Lower lobe of right lung (tissue), 2 donors: ENCODE results near the gene RLN2. TPM values are rescaled to one million over a fixed set of nuclear protein-coding genes. Genes with fewer than 3 reads are reported as not detected.
"Not testable (repeated sequence)": the region's sequence is repeated elsewhere in the genome, so short reads cannot be mapped to it uniquely, and the experiment has no call there.

ENCODE experiments used
- ATAC-seq, 2 donors: fragments of 200-7000 bp; cut with Tn5 transposase; one replicate each; pipeline ENCODE4 v1.9.1; 2020 to 2022; ENCODE audit warnings: mild to moderate bottlenecking in 2 of 2, moderate library complexity in 2 of 2
- DNase-seq: peaks from one replicate; pipeline ENCODE4 v3.0.0-alpha.2; 2020
- H3K27ac ChIP-seq: fragments of 200-600 bp; one replicate; pipeline ENCODE4 v1.8.0; 2022
- H3K27me3 ChIP-seq: fragments of 200-600 bp; one replicate; pipeline ENCODE4 v1.8.0; 2022; ENCODE audit warnings: low read depth
- H3K36me3 ChIP-seq: fragments of 200-600 bp; one replicate; pipeline ENCODE4 v1.8.0; 2022; ENCODE audit warnings: mild to moderate bottlenecking
- H3K4me1 ChIP-seq: fragments of 200-600 bp; one replicate; pipeline ENCODE4 v1.8.0; 2022
- H3K4me3 ChIP-seq: fragments of 200-600 bp; one replicate; pipeline ENCODE4 v1.8.0; 2022; ENCODE audit warnings: mild to moderate bottlenecking
- H3K9me3 ChIP-seq: fragments of 200-600 bp; one replicate; pipeline ENCODE4 v1.8.0; 2022
- intact Hi-C: fragments of 100-400 bp; cut with DNase I; formaldehyde crosslinking; loops from one replicate; pipeline ENCODE4 v1.11.0; 2022
- long read RNA-seq: library from polyadenylated mRNA; unstranded; transcript quantifications from one replicate; pipeline ENCODE4 v2.0.0, GENCODE V29; 2021
- total RNA-seq: library from RNA; stranded (reverse); fragmentation: NEBNext Ultra II Directional; extraction: Animal tissue kit (Norgen Biotek cat#: 25700); gene quantifications from one replicate; pipeline ENCODE4 v1.2.1, GENCODE V29; 2021
- TF ChIP-seq, protein P1 (sequence below): fragments of 200-600 bp; IDR thresholded peaks from one replicate; pipeline ENCODE4 v1.8.0; 2022; ENCODE audit warnings: antibody characterized with exemption, mild to moderate bottlenecking
- donor health status: DM: no; HTN: yes; CAD: no; lungs with severe emphysema.

The RLN2 gene, protein sequence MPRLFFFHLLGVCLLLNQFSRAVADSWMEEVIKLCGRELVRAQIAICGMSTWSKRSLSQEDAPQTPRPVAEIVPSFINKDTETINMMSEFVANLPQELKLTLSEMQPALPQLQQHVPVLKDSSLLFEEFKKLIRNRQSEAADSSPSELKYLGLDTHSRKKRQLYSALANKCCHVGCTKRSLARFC
- total RNA-seq = 1.3 TPM
- long read RNA-seq, partial matches to known transcripts = 1 of 1 reads
- long read RNA-seq, other reads (novel, unspliced or antisense) = 0 of 1 reads

DNA sequence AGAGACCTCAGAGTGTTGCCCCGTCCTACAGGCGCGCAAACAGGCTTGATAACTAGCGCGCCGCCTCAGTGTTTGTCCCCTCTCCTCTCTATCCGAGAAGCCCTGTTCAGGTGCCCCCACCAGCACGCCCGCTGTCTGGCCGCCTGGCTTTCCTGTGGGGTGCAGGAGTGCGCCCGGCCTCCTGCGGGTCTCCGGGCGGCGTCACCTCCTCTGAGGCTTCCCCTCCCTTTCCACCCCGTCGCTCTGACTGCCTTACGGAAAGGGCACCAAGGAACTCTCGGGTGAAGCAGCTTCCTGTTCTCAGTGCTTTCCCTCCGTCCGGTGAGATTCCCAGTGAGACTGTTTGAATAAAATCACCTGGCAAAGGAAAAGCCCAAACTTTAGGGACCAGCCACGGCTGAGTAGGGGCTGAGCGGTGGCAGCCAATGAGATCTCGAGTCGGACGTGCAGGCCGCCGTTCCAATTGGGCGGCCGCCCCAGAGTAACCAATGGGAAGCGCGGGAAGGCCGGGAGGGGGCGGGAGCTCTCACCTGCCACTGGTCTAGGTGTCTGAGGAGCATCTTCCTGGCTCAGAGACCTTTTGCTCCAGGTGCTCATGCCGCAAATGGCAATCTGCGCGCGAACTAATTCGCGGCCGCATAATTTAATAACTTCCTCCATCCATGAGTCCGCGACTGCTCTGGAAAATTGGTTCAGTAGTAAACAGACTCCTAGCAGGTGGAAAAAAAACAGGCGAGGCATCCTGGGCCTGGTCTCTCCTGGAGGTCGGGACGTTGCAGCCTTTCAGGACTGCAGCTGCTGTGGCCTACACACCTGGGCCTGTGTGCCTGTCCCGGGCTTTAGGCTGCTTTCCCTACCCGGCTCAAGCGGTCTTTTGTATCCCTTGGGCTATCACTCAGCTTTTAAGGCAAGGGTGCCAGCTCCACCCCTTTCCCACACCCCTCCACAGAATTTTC is at the start of gene RLN2:
Gene RLN2 (minus strand): TSS at position 877 of the 956 bp plus-strand sequence. CDS start 136 bp downstream, at position 741.
- H3K4me3 ChIP-seq, DNase-seq, intact Hi-C loops, H3K27ac ChIP-seq, H3K36me3 ChIP-seq, H3K4me1 ChIP-seq, H3K9me3 ChIP-seq, H3K27me3 ChIP-seq: not testable (repeated sequence)
- peak; percentile 99 to 100 for ATAC-seq

DNA sequence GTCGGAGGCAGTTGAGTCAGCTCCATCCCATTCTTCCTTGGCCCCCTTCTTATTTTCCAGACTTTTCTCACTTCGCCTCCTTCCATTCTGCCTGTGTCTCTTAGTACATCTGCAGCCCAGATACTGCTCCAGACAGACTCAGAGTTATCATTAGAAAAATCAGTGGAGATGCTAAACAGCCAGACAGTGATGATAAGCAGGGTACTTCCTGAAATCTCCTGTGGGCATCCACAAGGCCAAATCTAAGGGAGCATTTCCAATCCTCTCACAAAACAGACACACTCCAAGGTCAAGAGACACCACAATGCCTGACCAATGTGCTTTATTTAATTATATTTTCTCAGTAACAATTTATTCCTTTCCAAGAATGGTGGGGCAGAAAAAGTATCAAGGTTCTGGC is 49.7 kb upstream of the RLN2 start:
- no peaks in the 10 kb centered on the region for H3K27me3 ChIP-seq
- no peaks in the 10 kb centered on the region for H3K36me3 ChIP-seq
- no peaks in the 10 kb centered on the region for H3K9me3 ChIP-seq
- intact Hi-C loops = no loop called here
- TF ChIP-seq, protein P1, sequence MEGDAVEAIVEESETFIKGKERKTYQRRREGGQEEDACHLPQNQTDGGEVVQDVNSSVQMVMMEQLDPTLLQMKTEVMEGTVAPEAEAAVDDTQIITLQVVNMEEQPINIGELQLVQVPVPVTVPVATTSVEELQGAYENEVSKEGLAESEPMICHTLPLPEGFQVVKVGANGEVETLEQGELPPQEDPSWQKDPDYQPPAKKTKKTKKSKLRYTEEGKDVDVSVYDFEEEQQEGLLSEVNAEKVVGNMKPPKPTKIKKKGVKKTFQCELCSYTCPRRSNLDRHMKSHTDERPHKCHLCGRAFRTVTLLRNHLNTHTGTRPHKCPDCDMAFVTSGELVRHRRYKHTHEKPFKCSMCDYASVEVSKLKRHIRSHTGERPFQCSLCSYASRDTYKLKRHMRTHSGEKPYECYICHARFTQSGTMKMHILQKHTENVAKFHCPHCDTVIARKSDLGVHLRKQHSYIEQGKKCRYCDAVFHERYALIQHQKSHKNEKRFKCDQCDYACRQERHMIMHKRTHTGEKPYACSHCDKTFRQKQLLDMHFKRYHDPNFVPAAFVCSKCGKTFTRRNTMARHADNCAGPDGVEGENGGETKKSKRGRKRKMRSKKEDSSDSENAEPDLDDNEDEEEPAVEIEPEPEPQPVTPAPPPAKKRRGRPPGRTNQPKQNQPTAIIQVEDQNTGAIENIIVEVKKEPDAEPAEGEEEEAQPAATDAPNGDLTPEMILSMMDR = no peak
- H3K27ac ChIP-seq = no peak overlapping the region
- DNase-seq (no peak), ATAC-seq (no peak)
- H3K4me3 ChIP-seq = no peak overlapping the region
- H3K4me1 ChIP-seq = no peaks in the 10 kb centered on the region

DNA sequence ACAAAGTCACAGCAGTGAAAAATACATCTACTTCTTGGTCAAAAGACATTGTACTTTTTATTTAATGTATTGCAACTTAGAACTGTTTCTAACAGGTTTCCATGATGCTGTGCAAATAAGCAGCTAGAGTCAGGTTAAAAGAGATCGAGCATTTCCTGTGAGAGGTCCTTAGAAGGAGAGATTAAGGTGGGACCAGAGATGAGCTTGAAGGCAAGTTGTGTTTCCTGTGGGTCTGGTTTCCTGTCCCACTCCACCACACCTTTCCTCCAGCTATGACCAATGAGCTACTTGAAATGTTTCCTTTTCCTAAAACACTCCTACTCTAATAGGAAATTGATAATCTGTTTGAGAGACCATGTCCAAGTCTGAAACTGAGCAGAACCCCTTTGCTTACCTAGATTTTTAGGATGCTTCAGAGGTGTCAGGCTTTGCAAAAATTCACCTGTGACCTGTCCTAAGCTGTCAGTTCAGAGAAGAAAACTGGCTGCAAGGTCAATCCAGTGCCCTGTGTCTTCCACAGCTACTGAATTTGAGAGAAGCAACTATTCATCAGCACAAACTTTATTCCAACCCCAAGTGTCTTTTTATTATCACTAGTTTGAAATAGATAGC is 48.2 kb upstream of the RLN2 start:
- TF ChIP-seq, protein P1 = no peak
- no peaks in the 10 kb centered on the region for H3K9me3 ChIP-seq
- intact Hi-C loops = no loop called here
- DNase-seq = no peak
- no peak overlapping the region for H3K4me3 ChIP-seq
- no peaks in the 10 kb centered on the region for H3K36me3 ChIP-seq
- H3K27ac ChIP-seq = no peak overlapping the region
- ATAC-seq = no peak
- no peaks in the 10 kb centered on the region for H3K4me1 ChIP-seq
- no peaks in the 10 kb centered on the region for H3K27me3 ChIP-seq

DNA sequence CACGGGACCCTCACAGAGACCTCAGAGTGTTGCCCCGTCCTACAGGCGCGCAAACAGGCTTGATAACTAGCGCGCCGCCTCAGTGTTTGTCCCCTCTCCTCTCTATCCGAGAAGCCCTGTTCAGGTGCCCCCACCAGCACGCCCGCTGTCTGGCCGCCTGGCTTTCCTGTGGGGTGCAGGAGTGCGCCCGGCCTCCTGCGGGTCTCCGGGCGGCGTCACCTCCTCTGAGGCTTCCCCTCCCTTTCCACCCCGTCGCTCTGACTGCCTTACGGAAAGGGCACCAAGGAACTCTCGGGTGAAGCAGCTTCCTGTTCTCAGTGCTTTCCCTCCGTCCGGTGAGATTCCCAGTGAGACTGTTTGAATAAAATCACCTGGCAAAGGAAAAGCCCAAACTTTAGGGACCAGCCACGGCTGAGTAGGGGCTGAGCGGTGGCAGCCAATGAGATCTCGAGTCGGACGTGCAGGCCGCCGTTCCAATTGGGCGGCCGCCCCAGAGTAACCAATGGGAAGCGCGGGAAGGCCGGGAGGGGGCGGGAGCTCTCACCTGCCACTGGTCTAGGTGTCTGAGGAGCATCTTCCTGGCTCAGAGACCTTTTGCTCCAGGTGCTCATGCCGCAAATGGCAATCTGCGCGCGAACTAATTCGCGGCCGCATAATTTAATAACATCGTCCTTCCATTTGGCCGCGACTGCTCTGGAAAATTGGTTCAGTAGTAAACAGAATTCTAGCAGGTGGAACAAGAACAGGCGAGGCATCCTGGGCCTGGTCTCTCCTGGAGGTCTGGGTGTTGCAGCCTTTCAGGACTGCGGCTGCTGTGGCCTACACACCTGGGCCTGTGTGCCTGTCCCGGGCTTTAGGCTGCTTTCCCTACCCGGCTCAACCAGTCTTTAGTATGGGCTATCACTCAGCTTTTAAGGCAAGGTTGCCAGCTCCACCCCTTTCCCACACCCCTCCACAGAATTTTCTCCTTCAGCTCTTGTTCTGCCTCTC is 34.8 kb upstream of the RLN2 start, which contains the start of gene RLN1:
Gene RLN1 (minus strand): TSS at position 885 of the 990 bp plus-strand sequence. CDS start 130 bp downstream, at position 755.
- intact Hi-C loops, H3K27me3 ChIP-seq, H3K4me1 ChIP-seq, H3K27ac ChIP-seq, H3K36me3 ChIP-seq, H3K9me3 ChIP-seq, H3K4me3 ChIP-seq, DNase-seq: not testable (repeated sequence)
- peak; percentile 100 for ATAC-seq

DNA sequence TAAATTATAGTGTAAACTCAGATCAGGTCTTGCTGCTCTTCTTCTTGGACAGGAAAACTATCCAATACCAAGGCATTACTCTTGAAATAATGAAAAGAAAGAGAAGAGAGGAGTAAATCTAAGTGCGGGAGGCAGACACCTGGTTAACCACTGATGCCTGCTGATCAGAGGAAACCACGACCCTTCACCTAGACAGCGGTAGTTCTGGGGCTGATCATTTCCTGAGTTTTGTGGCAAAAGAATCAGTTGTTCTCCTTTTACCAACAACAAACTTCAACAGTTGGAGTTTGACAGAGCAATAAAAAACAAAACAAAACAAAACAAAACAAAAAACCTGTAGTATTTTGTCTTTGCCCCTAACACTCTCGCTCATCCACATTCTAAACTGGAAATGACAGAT is 32.2 kb upstream of the RLN2 start:
- Histone ChIP-seq H3K27me3 (no peaks in the 10 kb centered on the region), H3K27ac (no peak overlapping the region), H3K36me3 (no peaks in the 10 kb centered on the region), H3K4me3 (no peak overlapping the region), H3K9me3 (no peaks in the 10 kb centered on the region), H3K4me1 (peaks cover 3% of the 10 kb centered on the region)
- ATAC-seq (no peak), DNase-seq (no peak)
- TF ChIP-seq, protein P1 = no peak
- intact Hi-C loops = no loop called here

DNA sequence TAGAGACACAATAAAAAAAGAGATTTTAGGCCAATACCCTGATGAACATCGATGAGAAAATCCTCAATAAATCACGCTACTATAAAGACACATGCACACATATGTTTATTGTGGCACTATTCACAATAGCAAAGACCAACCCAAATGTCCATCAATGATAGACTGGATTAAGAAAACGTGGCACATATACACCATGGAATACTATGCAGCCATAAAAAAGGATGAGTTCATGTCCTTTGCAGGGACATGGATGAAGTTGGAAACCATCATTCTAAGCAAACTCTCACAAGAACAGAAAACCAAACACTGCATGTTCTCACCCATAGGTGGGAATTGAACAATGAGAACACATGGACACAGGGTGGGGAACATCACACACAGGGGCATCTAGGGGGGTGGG is 26.8 kb upstream of the RLN2 start:
- H3K4me3 ChIP-seq, H3K36me3 ChIP-seq, H3K27ac ChIP-seq, intact Hi-C loops, DNase-seq, H3K9me3 ChIP-seq, ATAC-seq, H3K4me1 ChIP-seq, H3K27me3 ChIP-seq: not testable (repeated sequence)
